GM19351 (cell line): ENCODE results near the gene PRCD.

Source experiments
- ATAC-seq: cut with Tn5 transposase; IDR thresholded peaks from one replicate; pipeline ENCODE4 v1.9.1; 2021; ENCODE audit warnings: mild to moderate bottlenecking, moderate library complexity; ENCODE audit not compliant: unreplicated experiment

The PRCD gene

GRCh38 chr17:76538281-76538931 lies 1.4 kb upstream of the PRCD start:
- ATAC-seq = no peak

DNA sequence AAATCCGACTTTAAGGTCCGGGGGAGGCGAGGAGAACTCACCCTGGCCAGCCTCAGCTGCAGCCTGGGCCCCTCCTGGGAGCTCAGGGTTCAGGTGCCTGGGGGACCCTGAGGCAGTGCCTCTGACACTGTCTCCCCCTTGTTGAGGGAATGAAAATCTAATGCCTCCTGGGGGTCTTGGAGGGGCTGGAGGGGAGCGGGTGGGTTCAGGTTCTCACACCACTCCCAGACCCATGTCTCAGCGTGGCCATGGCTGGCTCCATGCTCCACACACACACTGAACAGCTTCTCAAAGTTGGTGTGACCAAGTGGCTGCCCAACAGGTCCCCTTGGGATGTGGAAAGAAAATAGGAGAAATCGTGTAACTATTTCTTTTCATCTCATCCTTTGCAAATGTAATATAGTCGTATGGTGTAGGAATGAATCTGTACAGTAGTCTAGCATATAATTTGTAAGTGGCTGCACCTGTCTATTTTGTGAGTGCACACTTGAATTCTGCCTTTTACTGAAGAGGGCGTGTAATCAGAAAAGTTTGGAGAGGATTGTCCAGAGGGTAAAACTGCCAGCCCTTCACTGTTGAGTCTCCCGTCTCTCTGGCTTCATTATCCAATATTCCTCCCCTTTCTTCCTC lies 788 bp upstream of the PRCD start:
- no peak for ATAC-seq

GRCh38 chr17:76540381-76541300 lies 797 bp downstream of the PRCD start:
- ATAC-seq = no peak

GRCh38 chr17:76541739-76542454 lies 2.1 kb downstream of the PRCD start:
- no peak for ATAC-seq

DNA sequence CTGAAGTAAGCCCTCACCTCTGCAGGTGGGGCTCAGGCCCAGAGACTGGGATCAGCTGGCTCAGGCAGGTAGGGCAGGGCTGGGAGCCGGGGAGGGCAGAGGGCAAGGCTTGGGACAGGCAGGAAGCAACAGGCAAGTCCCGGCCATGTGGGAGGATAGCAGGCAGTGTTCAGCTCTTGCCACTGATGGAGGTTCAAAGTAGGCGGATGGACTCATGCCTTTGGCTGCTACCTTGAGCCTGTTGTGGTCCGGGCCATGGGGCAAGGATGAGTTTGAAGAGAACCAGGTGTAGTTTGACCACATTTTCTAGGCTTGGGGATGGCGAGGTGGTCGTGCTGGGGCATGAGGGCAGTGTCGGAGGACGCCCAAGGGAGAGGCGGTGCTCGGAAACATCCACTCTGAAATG lies 2.7 kb downstream of the PRCD start:
- no peak for ATAC-seq

GRCh38 chr17:76542984-76543383 lies 3.1 kb downstream of the PRCD start:
- no peak for ATAC-seq

GRCh38 chr17:76543482-76543825 lies 3.6 kb downstream of the PRCD start:
- ATAC-seq = no peak

DNA sequence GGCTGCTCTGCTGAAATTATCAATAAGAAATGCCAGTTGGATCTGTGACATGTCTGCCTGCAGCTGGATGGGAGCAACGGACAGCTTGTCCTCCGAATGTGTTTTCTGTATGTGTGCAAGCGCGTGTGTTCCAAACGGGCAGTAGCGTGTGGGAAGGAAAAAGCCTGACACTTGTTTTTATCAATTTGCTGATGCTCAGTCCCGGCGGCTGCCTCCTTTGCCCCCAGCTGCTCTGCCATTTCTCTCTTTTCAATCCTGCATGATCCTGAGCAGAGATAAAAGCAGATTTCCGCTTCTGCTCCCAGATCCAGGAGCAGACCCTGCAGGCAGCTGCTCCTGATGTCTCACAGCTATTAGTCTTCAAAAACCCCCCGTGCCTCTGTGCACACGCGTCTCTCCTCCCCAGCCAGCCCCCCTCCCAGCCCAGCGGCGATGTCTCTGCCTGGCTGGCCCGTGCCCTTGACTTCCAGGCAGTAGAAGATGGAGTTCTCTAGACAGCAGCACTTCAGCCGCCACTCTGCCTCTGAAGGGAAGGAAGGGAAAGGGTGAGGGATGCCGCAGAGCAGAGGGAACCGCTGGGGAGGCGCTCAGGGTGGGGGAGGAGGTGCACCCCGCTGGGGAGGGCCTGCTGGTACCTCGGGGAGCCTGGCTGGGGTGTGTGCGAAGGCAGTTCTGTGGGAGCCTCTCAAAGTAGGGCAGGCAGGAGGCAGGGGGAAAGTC lies 4.1 kb downstream of the PRCD start:
- no peak for ATAC-seq

DNA sequence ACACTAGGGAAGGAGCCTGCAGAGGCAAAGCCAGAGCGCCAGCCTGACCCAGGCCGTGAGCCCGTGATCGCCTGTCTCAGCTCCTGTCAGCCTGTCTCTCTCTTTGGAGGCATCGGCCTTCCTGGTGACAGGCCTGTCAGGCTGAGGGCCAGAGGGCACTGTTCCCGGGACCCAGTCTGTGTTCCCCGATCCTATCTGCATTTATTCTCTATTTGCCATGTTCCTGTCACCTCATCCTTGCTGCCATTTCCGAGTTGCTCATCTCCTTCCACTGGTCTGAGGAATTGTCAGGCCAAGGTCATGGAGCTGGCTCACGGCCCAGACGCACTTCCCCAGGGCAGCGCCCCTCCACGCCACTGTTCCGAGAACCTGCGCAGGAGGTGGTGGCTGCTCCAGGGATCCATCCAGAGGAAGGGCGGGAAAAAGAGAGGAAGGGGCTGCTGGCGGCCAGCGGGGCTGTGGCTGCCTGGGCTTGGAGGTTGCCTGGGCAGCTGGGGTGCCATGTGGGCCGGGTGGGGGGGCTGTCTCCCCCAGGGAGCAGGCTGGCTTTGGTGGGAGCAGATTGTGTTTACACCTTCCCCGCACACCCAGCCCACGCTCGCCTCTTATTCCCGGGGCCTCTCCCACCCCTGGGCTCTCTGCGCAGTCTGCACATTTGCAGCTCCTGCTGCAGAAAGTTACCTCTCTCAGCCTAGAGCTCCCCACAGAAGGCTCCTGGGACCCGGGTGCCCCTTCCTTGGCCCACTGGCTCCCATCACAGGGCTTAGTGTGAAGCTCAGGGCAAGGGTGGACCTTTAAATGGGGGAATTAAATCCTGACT lies 4.9 kb downstream of the PRCD start:
- no peak for ATAC-seq

DNA sequence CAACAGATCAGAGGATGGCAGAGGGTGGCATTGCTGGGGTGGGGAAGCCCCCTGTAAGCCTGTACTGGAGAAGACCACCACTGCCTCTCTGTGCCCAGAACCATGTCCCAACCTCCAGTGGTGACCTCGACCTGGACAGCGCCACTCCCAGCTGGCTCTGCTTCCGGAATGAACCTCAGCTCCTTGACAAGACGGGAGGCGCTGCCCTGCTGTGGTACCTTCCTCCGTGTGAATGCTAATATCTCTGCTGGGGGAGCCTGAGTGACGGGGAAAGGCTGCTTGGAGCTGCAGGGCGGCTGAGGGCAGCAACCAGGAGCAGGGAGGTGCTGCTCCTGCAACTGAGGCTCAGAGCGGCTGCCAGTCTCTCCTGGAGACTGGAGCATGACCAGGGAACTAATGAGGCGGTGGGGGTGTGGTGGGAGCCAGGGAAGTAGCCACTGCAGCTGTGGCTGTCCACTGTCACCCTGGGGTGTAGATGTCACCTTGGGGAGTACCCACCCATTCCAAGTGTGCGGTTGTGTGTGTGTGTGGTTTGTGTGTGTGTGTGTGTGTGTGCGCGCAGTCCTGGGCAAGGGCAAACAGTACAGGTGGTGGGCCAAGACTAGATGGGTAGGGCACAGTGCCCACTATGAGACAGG lies 6.2 kb downstream of the PRCD start:
- no peak for ATAC-seq

GRCh38 chr17:76546556-76547182 lies 6.8 kb downstream of the PRCD start:
- no peak for ATAC-seq

DNA sequence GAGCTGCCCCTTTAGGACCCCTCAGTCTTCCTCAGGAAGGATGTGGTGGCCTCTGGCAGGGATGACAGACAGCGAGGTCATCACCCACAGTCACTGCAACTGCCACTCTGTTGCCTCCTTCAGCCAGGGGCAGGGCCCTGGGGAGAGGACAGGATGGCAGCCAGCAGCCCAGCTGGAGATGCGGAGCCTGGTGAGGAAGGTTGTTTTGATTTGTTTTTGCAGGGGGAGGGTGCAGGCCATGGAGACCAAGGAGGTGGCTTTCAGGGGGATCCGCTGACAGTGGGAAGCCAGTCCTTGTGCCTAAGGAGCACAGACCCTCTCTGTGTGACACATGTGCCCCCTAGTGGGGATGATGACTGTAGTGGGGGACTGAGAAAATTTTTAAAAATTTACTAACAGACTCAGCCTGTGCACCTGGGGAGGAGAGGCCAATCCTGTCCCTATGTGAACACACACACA lies 7.4 kb downstream of the PRCD start:
- no peak for ATAC-seq

- ATAC-seq = no peak
Observed at GRCh38 chr17:76547642-76548202, 7.9 kb downstream of the PRCD start.

GRCh38 chr17:76548378-76549214 lies 8.8 kb downstream of the PRCD start:
- ATAC-seq = no peak

DNA sequence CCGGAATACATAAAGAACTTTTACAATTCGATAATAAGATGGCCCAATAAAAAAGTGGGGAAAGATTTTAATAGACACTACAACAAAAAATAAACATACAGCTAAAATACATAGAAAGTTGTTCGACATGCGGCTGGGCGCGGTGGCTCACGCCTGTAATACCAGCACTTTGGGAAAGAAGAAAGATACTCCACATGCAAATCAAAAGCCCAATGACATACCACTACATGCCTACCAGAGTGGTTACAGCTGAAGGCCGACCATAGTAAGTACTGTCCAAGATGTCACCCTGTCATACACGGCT lies 9.3 kb downstream of the PRCD start:
- no peak for ATAC-seq

DNA sequence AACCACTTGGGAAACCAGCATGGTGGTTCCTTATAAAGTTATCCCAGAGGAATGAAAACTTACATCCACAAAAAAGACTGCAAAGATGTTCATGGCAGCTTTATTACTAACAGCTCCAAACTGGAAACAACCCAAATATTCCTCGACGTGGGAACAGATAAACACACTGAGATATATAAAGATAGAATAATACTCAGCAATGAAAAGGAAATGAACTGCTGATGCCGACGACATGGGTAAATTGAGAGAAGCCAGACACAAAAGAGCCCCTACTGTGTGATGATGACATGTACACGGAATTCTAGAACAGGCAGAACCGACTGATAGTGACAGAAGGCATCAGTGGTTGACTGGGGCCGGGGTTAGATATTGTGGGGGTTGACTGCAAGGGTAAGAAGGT lies 9.7 kb downstream of the PRCD start:
- ATAC-seq = no peak

DNA sequence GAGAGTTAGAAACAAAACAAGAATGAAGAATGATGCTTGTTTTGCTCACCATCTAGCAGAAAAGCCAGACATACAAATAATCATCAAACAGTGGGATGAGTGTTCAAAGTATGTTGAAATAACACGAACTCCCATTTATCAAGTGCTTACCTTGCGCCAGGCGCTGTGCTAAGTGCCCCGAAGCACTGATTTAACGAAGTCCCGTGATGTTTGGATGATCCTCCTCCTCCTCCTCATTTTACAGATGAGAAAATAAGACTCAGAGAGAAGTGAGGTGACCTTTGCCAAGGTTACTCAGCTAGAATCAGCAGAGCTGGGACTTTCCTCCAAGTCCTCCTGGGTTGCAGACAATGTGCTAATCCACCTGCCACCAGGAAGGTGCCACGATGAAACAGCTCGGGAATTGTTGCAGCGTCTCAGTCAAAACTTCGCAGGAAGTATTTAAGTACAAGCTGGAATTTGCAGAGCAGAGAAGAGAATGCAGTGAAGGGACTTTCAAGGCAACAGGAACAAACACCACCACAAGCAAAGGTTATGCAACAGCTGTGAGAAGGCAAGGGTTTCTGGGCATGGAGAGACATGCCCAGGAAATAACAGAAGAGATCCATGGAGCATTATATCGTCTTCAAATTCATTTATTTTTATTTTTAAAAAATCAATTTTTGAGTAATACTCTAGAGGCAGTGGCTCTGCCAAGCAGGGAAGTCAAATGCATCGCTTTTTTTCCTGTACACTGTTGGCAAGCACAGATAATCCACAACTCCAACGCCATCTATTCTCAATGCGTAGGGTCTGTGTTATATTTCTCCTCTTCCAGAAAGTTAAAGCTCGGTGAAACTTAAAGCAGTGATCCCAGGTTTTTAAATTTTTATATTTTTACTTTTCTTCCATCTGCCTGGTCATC lies 11.1 kb downstream of the PRCD start:
- ATAC-seq = no peak
